CD4-positive, alpha-beta T cell treated with Interleukin-1 beta for 1 hour (primary cell): Measurements from ENCODE around the gene GDI2.
"Not testable (repeated sequence)": the region's sequence is repeated elsewhere in the genome, so short reads cannot be mapped to it uniquely, and the experiment has no call there.

Experiments used
- DNase-seq, 2 donors: peaks; one replicate each; pipeline ENCODE4 v3.0.0-alpha.2; 2020 to 2022

GDI2 gene

GRCh38 chr10:5779730-5780129 lies 33.5 kb downstream of the GDI2 start:
- no peak for DNase-seq

- not testable (repeated sequence) for DNase-seq
Measured at GRCh38 chr10:5777758-5778157, 35.5 kb downstream of the GDI2 start.

GRCh38 chr10:5776881-5777197 lies 36.4 kb downstream of the GDI2 start:
- no peak for DNase-seq

- DNase-seq = no peak
Measured at GRCh38 chr10:5776136-5776880, 36.9 kb downstream of the GDI2 start.

GRCh38 chr10:5775685-5776084 lies 37.5 kb downstream of the GDI2 start:
- DNase-seq = peak; percentile 78 to 84

- no peak for DNase-seq
Measured at GRCh38 chr10:5774987-5775620, 38.1 kb downstream of the GDI2 start.

GRCh38 chr10:5766189-5766588 lies 47.0 kb downstream of the GDI2 start:
- DNase-seq = no peak

- no peak for DNase-seq
Measured at GRCh38 chr10:5765617-5766016, 47.6 kb downstream of the GDI2 start.

GRCh38 chr10:5764422-5765297 lies 48.6 kb downstream of the GDI2 start:
- no peak for DNase-seq

GRCh38 chr10:5762531-5762930 lies 50.7 kb downstream of the GDI2 start:
- DNase-seq = no peak

- no peak for DNase-seq
Measured at GRCh38 chr10:5761220-5761619, 52.0 kb downstream of the GDI2 start.

- DNase-seq = no peak
Measured at GRCh38 chr10:5760515-5760914, 52.7 kb downstream of the GDI2 start.

- no peak for DNase-seq
Measured at GRCh38 chr10:5758927-5759326, 54.3 kb downstream of the GDI2 start.

- no peak for DNase-seq
Measured at GRCh38 chr10:5757766-5758517, 55.3 kb downstream of the GDI2 start.

- DNase-seq = no peak
Measured at GRCh38 chr10:5752301-5752871, 60.8 kb downstream of the GDI2 start.

- DNase-seq = no peak
Measured at GRCh38 chr10:5751601-5752253, 61.5 kb downstream of the GDI2 start.

- no peak for DNase-seq
Measured at GRCh38 chr10:5748394-5748803, 64.8 kb downstream of the GDI2 start.

GRCh38 chr10:5746197-5746596 lies 67.0 kb downstream of the GDI2 start:
- no peak for DNase-seq

- DNase-seq = no peak
Measured at GRCh38 chr10:5744849-5745248, 68.4 kb downstream of the GDI2 start.

GRCh38 chr10:5743736-5744135 lies 69.5 kb downstream of the GDI2 start:
- no peak for DNase-seq

- DNase-seq = no peak
Measured at GRCh38 chr10:5742116-5742515, 71.1 kb downstream of the GDI2 start.

GRCh38 chr10:5741276-5741675 lies 72.0 kb downstream of the GDI2 start:
- DNase-seq = no peak
